GM18907 (cell line): ENCODE measurements around the gene MPZL3.
A peak's percentile ranks its signal among the peaks of the same experiment; 100 is the strongest.
"Not testable (repeated sequence)": the region's sequence is repeated elsewhere in the genome, so short reads cannot be mapped to it uniquely, and the experiment has no call there.

Source experiments
- ATAC-seq: cut with Tn5 transposase; IDR thresholded peaks from one replicate; pipeline ENCODE4 v1.9.1; 2021; ENCODE audit warnings: mild to moderate bottlenecking, moderate library complexity; ENCODE audit not compliant: unreplicated experiment

Gene MPZL3

GRCh38 chr11:118213201-118213600 is 39.0 kb downstream of the MPZL3 start:
- no peak for ATAC-seq

GRCh38 chr11:118212781-118213191 is 39.4 kb downstream of the MPZL3 start:
- ATAC-seq: no peak

GRCh38 chr11:118212131-118212725 is 39.9 kb downstream of the MPZL3 start:
- no peak for ATAC-seq

GRCh38 chr11:118211006-118211405 is 41.2 kb downstream of the MPZL3 start:
- no peak for ATAC-seq

GRCh38 chr11:118210323-118210722 is 41.8 kb downstream of the MPZL3 start:
- ATAC-seq: no peak

GRCh38 chr11:118209033-118209432 is 43.1 kb downstream of the MPZL3 start:
- ATAC-seq: no peak

- ATAC-seq: no peak
Observed at GRCh38 chr11:118207079-118207478, 45.1 kb downstream of the MPZL3 start.

GRCh38 chr11:118206391-118207031 is 45.7 kb downstream of the MPZL3 start:
- ATAC-seq: no peak

GRCh38 chr11:118205606-118206378 is 46.4 kb downstream of the MPZL3 start:
- ATAC-seq: no peak

- peak; percentile 68 for ATAC-seq
Observed at GRCh38 chr11:118202599-118203422, 49.4 kb downstream of the MPZL3 start.

- no peak for ATAC-seq
Observed at GRCh38 chr11:118201966-118202365, 50.2 kb downstream of the MPZL3 start.

GRCh38 chr11:118200901-118201680 is 51.1 kb downstream of the MPZL3 start:
- no peak for ATAC-seq

- ATAC-seq: no peak
Observed at GRCh38 chr11:118200497-118200896, 51.7 kb downstream of the MPZL3 start.

- no peak for ATAC-seq
Observed at GRCh38 chr11:118199135-118199534, 53.0 kb downstream of the MPZL3 start.

- no peak for ATAC-seq
Observed at GRCh38 chr11:118198370-118198769, 53.8 kb downstream of the MPZL3 start.

- no peak for ATAC-seq
Observed at GRCh38 chr11:118194835-118195627, 57.1 kb downstream of the MPZL3 start.

GRCh38 chr11:118193910-118194566 is 58.1 kb downstream of the MPZL3 start:
- no peak for ATAC-seq

GRCh38 chr11:118192817-118193216 is 59.3 kb downstream of the MPZL3 start:
- ATAC-seq: not testable (repeated sequence)

- ATAC-seq: not testable (repeated sequence)
Observed at GRCh38 chr11:118190942-118191506, 61.1 kb downstream of the MPZL3 start.
